IPS-18a (cell line): ENCODE data around the gene GPRIN1.
"Not testable (repeated sequence)": the region's sequence is repeated elsewhere in the genome, so short reads cannot be mapped to it uniquely, and the experiment has no call there.

Experiments
- H3K27ac ChIP-seq: one replicate; pipeline ENCODE4 v1.5.1; 2013; ENCODE audit warnings: low read length
- H3K27me3 ChIP-seq: one replicate; pipeline ENCODE4 v1.6.1; 2013; ENCODE audit warnings: mild to moderate bottlenecking, low read length; ENCODE audit not compliant: control insufficient read depth, insufficient read depth
- H3K36me3 ChIP-seq: one replicate; pipeline ENCODE4 v1.6.1; 2013; ENCODE audit warnings: low read depth, low read length; ENCODE audit not compliant: control insufficient read depth
- H3K4me1 ChIP-seq: one replicate; pipeline ENCODE4 v1.6.1; 2013; ENCODE audit warnings: low read depth, low read length; ENCODE audit not compliant: control insufficient read depth
- H3K4me3 ChIP-seq: one replicate; pipeline ENCODE4 v1.5.1; 2013; ENCODE audit warnings: low read length
- H3K9ac ChIP-seq: one replicate; pipeline ENCODE4 v1.6.1; 2013; ENCODE audit warnings: mild to moderate bottlenecking, low read length, moderate library complexity
- H3K9me3 ChIP-seq: one replicate; pipeline ENCODE4 v1.6.1; 2013; ENCODE audit warnings: low read depth, low read length; ENCODE audit not compliant: control insufficient read depth

Gene GPRIN1

DNA sequence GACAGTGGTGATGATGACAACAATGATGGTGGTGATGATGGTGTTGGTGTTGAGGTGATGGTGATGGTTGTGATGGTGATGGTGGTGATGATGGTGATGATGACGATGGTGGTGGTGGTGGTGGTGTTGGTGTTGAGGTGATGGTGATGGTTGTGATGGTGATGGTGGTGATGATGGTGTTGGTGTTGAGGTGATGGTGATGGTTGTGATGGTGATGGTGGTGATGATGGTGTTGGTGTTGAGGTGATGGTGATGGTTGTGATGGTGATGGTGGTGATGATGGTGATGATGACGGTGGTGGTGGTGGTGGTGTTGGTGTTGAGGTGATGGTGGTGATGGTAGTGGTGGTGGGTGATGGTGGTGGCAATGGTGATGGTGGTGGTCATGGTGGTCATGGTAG is 18.3 kb downstream of the GPRIN1 start:
- H3K9ac ChIP-seq, H3K9me3 ChIP-seq, H3K4me1 ChIP-seq, H3K27ac ChIP-seq, H3K36me3 ChIP-seq, H3K27me3 ChIP-seq, H3K4me3 ChIP-seq: not testable (repeated sequence)

GRCh38 chr5:176590035-176590717 is 19.8 kb downstream of the GPRIN1 start:
- Histone ChIP-seq H3K9me3 (no peaks in the 10 kb centered on the region), H3K4me3 (no peak overlapping the region), H3K27ac (no peak overlapping the region), H3K4me1 (no peaks in the 10 kb centered on the region), H3K9ac (no peak overlapping the region), H3K27me3 (no peaks in the 10 kb centered on the region), H3K36me3 (no peaks in the 10 kb centered on the region)

DNA sequence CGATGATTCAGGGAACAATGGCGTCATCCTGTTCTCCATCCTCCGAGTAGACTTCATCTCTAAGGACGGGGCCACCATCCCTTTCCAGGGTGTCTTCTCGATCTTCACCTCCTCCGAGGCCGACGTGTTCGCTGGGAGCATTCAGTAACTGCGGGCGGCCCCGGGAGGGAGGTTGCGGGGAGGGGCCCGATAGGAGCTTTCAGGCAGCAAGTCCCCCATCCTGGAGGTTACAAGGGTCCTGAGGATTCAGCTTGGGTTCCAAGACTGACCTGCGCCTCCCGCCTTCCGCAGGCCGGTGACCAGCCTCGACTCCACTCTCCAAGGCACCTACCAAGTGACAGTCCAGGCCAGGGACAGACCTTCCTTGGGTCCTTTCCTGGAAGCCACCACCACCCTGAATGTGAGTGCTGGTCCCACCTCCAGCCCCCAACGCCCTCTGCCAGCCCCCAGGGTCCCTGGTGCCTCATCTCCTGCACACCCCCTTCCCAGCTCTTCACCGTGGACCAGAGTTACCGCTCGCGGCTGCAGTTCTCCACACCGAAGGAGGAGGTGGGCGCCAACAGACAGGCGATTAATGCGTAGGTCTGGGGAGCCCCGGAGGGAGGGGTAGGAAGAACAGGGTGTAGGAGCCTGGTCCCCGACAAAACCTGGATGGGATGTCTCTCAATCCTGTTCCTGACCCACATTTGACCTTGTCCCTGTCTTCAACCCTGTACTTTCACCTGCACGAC is 20.8 kb downstream of the GPRIN1 start:
- no peaks in the 10 kb centered on the region for H3K36me3 ChIP-seq
- H3K9me3 ChIP-seq, result no peaks in the 10 kb centered on the region
- H3K27ac ChIP-seq, result no peak overlapping the region
- H3K9ac ChIP-seq, result no peak overlapping the region
- no peaks in the 10 kb centered on the region for H3K27me3 ChIP-seq
- H3K4me1 ChIP-seq, result no peaks in the 10 kb centered on the region
- no peak overlapping the region for H3K4me3 ChIP-seq

GRCh38 chr5:176588297-176588696 is 21.7 kb downstream of the GPRIN1 start:
- Histone ChIP-seq H3K4me3 (no peak overlapping the region), H3K4me1 (no peaks in the 10 kb centered on the region), H3K9me3 (no peaks in the 10 kb centered on the region), H3K36me3 (no peaks in the 10 kb centered on the region), H3K27ac (no peak overlapping the region), H3K27me3 (no peaks in the 10 kb centered on the region), H3K9ac (no peak overlapping the region)

DNA sequence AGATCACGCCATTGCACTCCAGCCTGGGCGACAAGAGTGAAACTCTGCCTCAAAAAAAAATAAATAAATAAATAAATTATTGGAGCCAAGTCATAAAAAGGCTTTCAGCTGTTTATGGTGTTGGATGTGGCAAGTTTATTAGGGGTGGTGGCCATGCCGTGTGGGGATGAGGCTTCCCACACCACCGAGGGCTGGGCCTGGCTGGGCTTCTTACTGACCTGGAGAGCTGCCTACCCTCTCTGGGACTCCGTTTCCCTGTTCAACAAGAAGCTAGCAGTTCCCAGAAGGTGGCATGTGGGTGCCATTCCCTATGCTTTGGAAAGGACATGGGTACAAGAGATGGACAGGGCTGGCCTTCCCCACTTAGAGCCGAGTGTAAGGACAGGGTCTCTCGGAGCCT is 22.6 kb downstream of the GPRIN1 start:
- Histone ChIP-seq H3K36me3 (no peaks in the 10 kb centered on the region), H3K9me3 (no peaks in the 10 kb centered on the region), H3K27ac (no peak overlapping the region), H3K9ac (no peak overlapping the region), H3K4me1 (no peaks in the 10 kb centered on the region), H3K4me3 (no peak overlapping the region), H3K27me3 (no peaks in the 10 kb centered on the region)

- Histone ChIP-seq H3K4me1 (no peaks in the 10 kb centered on the region), H3K36me3 (no peaks in the 10 kb centered on the region), H3K27ac (no peak overlapping the region), H3K9ac (no peak overlapping the region), H3K4me3 (no peak overlapping the region), H3K9me3 (no peaks in the 10 kb centered on the region), H3K27me3 (peaks cover 5% of the 10 kb centered on the region)
These were observed 26.9 kb downstream of the GPRIN1 start for GRCh38 chr5:176583076-176583475.

DNA sequence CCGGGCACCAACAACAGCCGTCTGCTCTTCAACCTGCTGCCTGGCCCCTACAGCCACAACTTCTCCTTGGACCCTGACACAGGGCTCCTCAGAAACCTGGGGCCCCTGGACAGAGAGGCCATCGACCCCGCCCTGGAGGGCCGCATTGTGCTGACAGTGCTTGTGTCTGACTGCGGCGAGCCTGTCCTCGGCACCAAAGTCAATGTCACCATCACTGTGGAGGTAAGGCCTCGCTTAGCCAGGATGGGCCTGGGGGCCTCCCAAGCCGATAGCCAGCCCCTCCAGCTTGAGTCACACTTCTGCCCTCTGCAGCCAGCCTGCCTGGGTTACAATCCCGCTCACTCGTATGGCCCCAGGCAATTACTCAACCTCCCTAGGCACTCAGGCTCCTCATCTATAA is 28.6 kb downstream of the GPRIN1 start:
- no peaks in the 10 kb centered on the region for H3K4me1 ChIP-seq
- H3K4me3 ChIP-seq, result no peak overlapping the region
- peaks cover 5% of the 10 kb centered on the region for H3K27me3 ChIP-seq
- H3K9me3 ChIP-seq, result no peaks in the 10 kb centered on the region
- H3K9ac ChIP-seq, result no peak overlapping the region
- no peaks in the 10 kb centered on the region for H3K36me3 ChIP-seq
- no peak overlapping the region for H3K27ac ChIP-seq

- Histone ChIP-seq H3K9me3 (no peaks in the 10 kb centered on the region), H3K27me3 (peaks cover 5% of the 10 kb centered on the region), H3K9ac (no peak overlapping the region), H3K36me3 (no peaks in the 10 kb centered on the region), H3K27ac (no peak overlapping the region), H3K4me1 (no peaks in the 10 kb centered on the region), H3K4me3 (no peak overlapping the region)
These were observed 30.6 kb downstream of the GPRIN1 start for GRCh38 chr5:176579323-176579722.

GRCh38 chr5:176578391-176578808 is 31.6 kb downstream of the GPRIN1 start:
- no peaks in the 10 kb centered on the region for H3K9me3 ChIP-seq
- no peaks in the 10 kb centered on the region for H3K36me3 ChIP-seq
- H3K27ac ChIP-seq, result no peak overlapping the region
- H3K4me1 ChIP-seq, result no peaks in the 10 kb centered on the region
- peaks cover 10% of the 10 kb centered on the region for H3K27me3 ChIP-seq
- no peak overlapping the region for H3K4me3 ChIP-seq
- H3K9ac ChIP-seq, result no peak overlapping the region

DNA sequence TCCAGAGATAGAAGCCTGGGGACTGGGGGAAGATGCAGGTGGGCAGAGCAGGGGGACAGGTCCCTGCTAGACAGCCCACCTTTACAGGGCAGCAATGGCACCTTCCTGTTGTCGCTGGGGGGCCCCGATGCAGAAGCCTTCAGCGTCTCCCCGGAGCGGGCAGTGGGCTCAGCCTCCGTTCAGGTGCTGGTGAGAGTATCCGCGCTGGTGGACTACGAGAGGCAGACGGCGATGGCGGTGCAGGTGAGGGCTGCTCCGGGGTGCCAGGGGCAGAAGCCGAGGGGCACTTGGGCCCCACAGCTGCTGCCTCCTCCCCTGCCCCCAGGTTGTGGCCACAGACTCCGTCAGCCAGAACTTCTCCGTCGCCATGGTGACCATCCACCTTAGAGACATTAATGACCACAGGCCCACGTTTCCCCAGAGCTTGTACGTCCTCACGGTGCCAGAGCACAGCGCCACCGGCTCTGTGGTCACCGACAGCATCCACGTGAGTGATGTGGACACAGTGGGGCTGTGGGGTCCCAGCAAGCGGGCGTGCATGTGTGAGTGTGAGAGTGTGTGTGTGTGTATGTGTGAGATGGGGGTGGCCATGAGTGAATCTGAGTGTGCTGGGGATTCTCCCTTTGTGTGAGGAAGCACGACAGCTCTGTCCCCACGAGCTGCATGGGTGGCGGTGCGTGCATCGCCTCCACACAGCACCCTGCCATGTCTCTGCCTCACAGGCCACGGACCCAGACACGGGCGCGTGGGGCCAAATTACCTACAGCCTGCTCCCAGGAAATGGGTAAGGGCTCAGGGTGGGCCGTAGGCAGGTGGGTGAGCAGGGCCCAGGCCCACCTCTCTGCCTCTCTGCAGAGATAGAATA is 32.4 kb downstream of the GPRIN1 start:
- H3K4me1 ChIP-seq, result no peaks in the 10 kb centered on the region
- H3K9me3 ChIP-seq, result no peaks in the 10 kb centered on the region
- no peak overlapping the region for H3K27ac ChIP-seq
- no peak overlapping the region for H3K4me3 ChIP-seq
- H3K36me3 ChIP-seq, result no peaks in the 10 kb centered on the region
- peaks cover 10% of the 10 kb centered on the region for H3K27me3 ChIP-seq
- H3K9ac ChIP-seq, result no peak overlapping the region

- H3K4me3 ChIP-seq, result no peak overlapping the region
- no peak overlapping the region for H3K9ac ChIP-seq
- no peaks in the 10 kb centered on the region for H3K9me3 ChIP-seq
- H3K27me3 ChIP-seq, result peaks cover 10% of the 10 kb centered on the region
- H3K27ac ChIP-seq, result no peak overlapping the region
- no peaks in the 10 kb centered on the region for H3K36me3 ChIP-seq
- no peaks in the 10 kb centered on the region for H3K4me1 ChIP-seq
These were observed 34.2 kb downstream of the GPRIN1 start for GRCh38 chr5:176575488-176576422.
